Gastroesophageal sphincter (tissue), 4 donors: ENCODE data around the gene TAS2R1. TPM values are rescaled to one million over a fixed set of nuclear protein-coding genes. Genes with fewer than 3 reads are reported as not detected.

ENCODE experiments used
- ATAC-seq: fragments of 150-250 bp; one replicate; pipeline ENCODE4 v1.9.1; 2016; ENCODE audit warnings: mild to moderate bottlenecking, moderate library complexity
- H3K27ac ChIP-seq, 4 donors: fragments of 200-600 bp; sonication (generic) in 3 of 4; 1 replicate in 3 of 4; 2 replicates in 1 of 4; pipeline ENCODE4 v1.5.1; 2016 to 2019
- H3K27me3 ChIP-seq: fragments of 200-600 bp; sonication (generic); one replicate; pipeline ENCODE4 v1.5.1; 2019
- H3K36me3 ChIP-seq, 2 donors: fragments of 200-600 bp; sonication (generic); one replicate each; pipeline ENCODE4 v1.5.1; 2019; ENCODE audit warnings: control low read depth in 1 of 2
- H3K4me1 ChIP-seq, 3 donors: fragments of 200-600 bp; sonication (generic); 1 replicate in 2 of 3; 2 replicates in 1 of 3; pipeline ENCODE4 v1.5.1; 2016 to 2019; ENCODE audit warnings: control low read depth in 2 of 3
- H3K4me3 ChIP-seq, 2 donors: fragments of 200-600 bp; sonication (generic); one replicate each; pipeline ENCODE4 v1.5.1; 2019; ENCODE audit warnings: mild to moderate bottlenecking in 1 of 2, moderate library complexity in 1 of 2
- H3K9me3 ChIP-seq, 3 donors: fragments of 200-600 bp; sonication (generic); one replicate each; pipeline ENCODE4 v1.5.1; 2017 to 2019; ENCODE audit warnings: control low read depth in 2 of 3
- CTCF ChIP-seq, 4 experiments: fragments of 200-600 bp in 2 of 4; fragments of 450-650 bp in 2 of 4; sonication (generic) in 1 of 4; IDR thresholded peaks; one replicate each; pipeline ENCODE4 v1.5.1; 2017 to 2019; ENCODE audit warnings: antibody characterized with exemption in 4 of 4, mild to moderate bottlenecking in 2 of 4, moderate library complexity in 2 of 4
- EP300 ChIP-seq: sonication (generic); formaldehyde crosslinking; IDR thresholded peaks from one replicate; pipeline ENCODE4 v1.6.1; 2017; ENCODE audit warnings: antibody characterized with exemption, mild to moderate bottlenecking
- POLR2A ChIP-seq, 2 donors: fragments of 450-650 bp; IDR thresholded peaks; one replicate each; pipeline ENCODE4 v1.6.1; 2017; ENCODE audit warnings: antibody characterized with exemption in 2 of 2, mild to moderate bottlenecking in 2 of 2, moderate library complexity in 1 of 2
- POLR2AphosphoS5 ChIP-seq: sonication (generic); formaldehyde crosslinking; IDR thresholded peaks from one replicate; pipeline ENCODE4 v1.6.1; 2017; ENCODE audit warnings: antibody characterized with exemption
- WGBS, 2 donors: methylation state at CpG; one replicate each; pipeline ENCODE4 v1.1.5; 2018; ENCODE audit warnings: low coverage in 1 of 2; 5-methylcytosine and 5-hydroxymethylcytosine counted together
- total RNA-seq, 4 donors: library from RNA; depleted of rRNA; stranded (reverse); fragments of >200 nt; gene quantifications; one replicate each; pipeline ENCODE4 v1.1.0, GENCODE V29; 2016

The TAS2R1 gene
- total RNA-seq, 4 donors from 2014 or later, result not detected

GRCh38 chr5:9619331-9620092, 10.6 kb downstream of the TAS2R1 start:
- peaks cover 0 to 10% (median 0%) of the 10 kb centered on the region in 3 donors for H3K4me1 ChIP-seq
- no peaks in the 10 kb centered on the region for H3K36me3 ChIP-seq
- TF ChIP-seq CTCF (IDR thresholded peaks at IDR 0.05) (no peak), POLR2A (IDR thresholded peaks at IDR 0.05) (no peak), POLR2AphosphoS5 (no peak), EP300 (no peak)
- no peak overlapping the region for H3K27ac ChIP-seq
- WGBS, 2 donors, result 61 to 83% methylated on average over 2 to 5 of the region's 5 CpGs
- no peaks in the 10 kb centered on the region for H3K27me3 ChIP-seq
- H3K9me3 ChIP-seq, result no peaks in the 10 kb centered on the region
- no peak overlapping the region for H3K4me3 ChIP-seq
- ATAC-seq, result no peak

GRCh38 chr5:9617739-9618504, 12.2 kb downstream of the TAS2R1 start:
- no peaks in the 10 kb centered on the region for H3K36me3 ChIP-seq
- H3K4me1 ChIP-seq, result peaks cover 0 to 4% (median 0%) of the 10 kb centered on the region in 3 donors
- ATAC-seq, result no peak
- 44 to 51% methylated on average over 9 of the region's 10 CpGs for WGBS, 2 donors
- no peak overlapping the region for H3K4me3 ChIP-seq
- no peak for TF ChIP-seq POLR2AphosphoS5
- no peak for TF ChIP-seq EP300
- no peak for TF ChIP-seq CTCF (IDR thresholded peaks at IDR 0.05)
- no peak for TF ChIP-seq POLR2A (IDR thresholded peaks at IDR 0.05)
- H3K9me3 ChIP-seq, result no peaks in the 10 kb centered on the region
- no peak overlapping the region for H3K27ac ChIP-seq
- H3K27me3 ChIP-seq, result no peaks in the 10 kb centered on the region

GRCh38 chr5:9617221-9617620, 12.9 kb downstream of the TAS2R1 start:
- ATAC-seq, result no peak
- Histone ChIP-seq H3K4me3 (no peak overlapping the region), H3K4me1 (no peaks in the 10 kb centered on the region), H3K27ac (no peak overlapping the region), H3K27me3 (no peaks in the 10 kb centered on the region), H3K9me3 (peaks cover 0 to 3% (median 0%) of the 10 kb centered on the region in 3 donors), H3K36me3 (no peaks in the 10 kb centered on the region)
- WGBS, 2 donors, result 68 to 71% methylated on average over 2 of the region's 3 CpGs
- no peak for TF ChIP-seq EP300
- TF ChIP-seq POLR2A (IDR thresholded peaks at IDR 0.05), result no peak
- no peak for TF ChIP-seq POLR2AphosphoS5
- TF ChIP-seq CTCF (IDR thresholded peaks at IDR 0.05), result no peak

GRCh38 chr5:9615331-9615730, 14.8 kb downstream of the TAS2R1 start:
- H3K27me3 ChIP-seq, result no peaks in the 10 kb centered on the region
- no peak overlapping the region for H3K27ac ChIP-seq
- no peaks in the 10 kb centered on the region for H3K4me1 ChIP-seq
- H3K9me3 ChIP-seq, result peaks cover 0 to 16% (median 0%) of the 10 kb centered on the region in 3 donors
- no peak overlapping the region for H3K4me3 ChIP-seq
- H3K36me3 ChIP-seq, result no peaks in the 10 kb centered on the region
- WGBS, 2 donors, result 79 to 83% methylated on average over 2 to 3 of the region's 3 CpGs
- no peak for ATAC-seq
- TF ChIP-seq POLR2A (IDR thresholded peaks at IDR 0.05), result no peak
- TF ChIP-seq CTCF (IDR thresholded peaks at IDR 0.05), result no peak
- no peak for TF ChIP-seq POLR2AphosphoS5
